ENCODE results near the gene PFDN4.

- TF ChIP-seq CTCF (IDR thresholded peaks at IDR 0.05) (no peak), ZFX (IDR thresholded peaks at IDR 0.05; ENCODE audit: borderline replicate concordance) (no peak)
Measured at GRCh38 chr20:54228841-54229240, 21.0 kb downstream of the PFDN4 start.
